Natural killer cell (primary cell): ENCODE measurements around the gene LAMA4. TPM values are rescaled to one million over a fixed set of nuclear protein-coding genes. Genes with fewer than 3 reads are reported as not detected.

Experiments
- ATAC-seq, 3 donors: fragments of 150-1000 bp in 2 of 3; fragments of 200-7000 bp in 1 of 3; cut with Tn5 transposase; 1 replicate in 1 of 3; 2 replicates in 2 of 3; pipeline ENCODE4 v1.10.0; 2021; ENCODE audit warnings: mild to moderate bottlenecking in 2 of 3, moderate library complexity in 2 of 3
- DNase-seq, 2 donors: peaks; one replicate each; pipeline versions ENCODE4 v3.0.0 to v3.0.0-alpha.2; 2013 to 2021; ENCODE audit warnings: mixed read lengths in 1 of 2
- H3K27ac ChIP-seq: one replicate; pipeline ENCODE4 v1.5.1; 2013; ENCODE audit warnings: mild to moderate bottlenecking, low read length
- H3K27me3 ChIP-seq: one replicate; pipeline ENCODE4 v1.6.1; 2013; ENCODE audit warnings: low read length; ENCODE audit not compliant: control insufficient read depth, insufficient read depth
- H3K36me3 ChIP-seq: one replicate; pipeline ENCODE4 v1.6.1; 2013; ENCODE audit warnings: low read length; ENCODE audit not compliant: control insufficient read depth, insufficient read depth
- H3K4me1 ChIP-seq: one replicate; pipeline ENCODE4 v1.6.1; 2013; ENCODE audit warnings: low read length; ENCODE audit not compliant: control insufficient read depth, insufficient read depth
- H3K4me3 ChIP-seq: one replicate; pipeline ENCODE4 v1.5.1; 2013; ENCODE audit warnings: low read length
- H3K9me3 ChIP-seq: one replicate; pipeline ENCODE4 v1.6.1; 2013; ENCODE audit warnings: low read length; ENCODE audit not compliant: control insufficient read depth, insufficient read depth
- H3K27ac Mint-ChIP-seq, 2 donors: one replicate each; pipeline ENCODE4 v1.8.0; 2022; ENCODE audit warnings: mild to moderate bottlenecking in 2 of 2, mixed read lengths in 2 of 2, moderate library complexity in 1 of 2
- H3K27me3 Mint-ChIP-seq, 2 donors: one replicate each; pipeline ENCODE4 v1.8.0; 2022; ENCODE audit warnings: low read depth in 2 of 2, mixed read lengths in 2 of 2
- H3K36me3 Mint-ChIP-seq: one replicate; pipeline ENCODE4 v1.8.0; 2022; ENCODE audit warnings: mixed read lengths
- H3K4me1 Mint-ChIP-seq, 2 donors: one replicate each; pipeline ENCODE4 v1.8.0; 2022; ENCODE audit warnings: mixed read lengths in 2 of 2
- H3K4me3 Mint-ChIP-seq: one replicate; pipeline ENCODE4 v1.8.0; 2022; ENCODE audit warnings: mild to moderate bottlenecking, moderate library complexity, mixed read lengths
- H3K9me3 Mint-ChIP-seq, 2 donors: one replicate each; pipeline ENCODE4 v1.8.0; 2022; ENCODE audit warnings: mixed read lengths in 2 of 2
- CTCF ChIP-seq: fragments of 200-600 bp; IDR thresholded peaks from one replicate; pipeline ENCODE4 v1.8.0; 2022; ENCODE audit warnings: antibody characterized with exemption
- WGBS: methylation state at CpG from one replicate; pipeline ENCODE4 v1.1.7; 2013; ENCODE audit warnings: missing lambda C conversion rate; ENCODE audit not compliant: insufficient coverage; 5-methylcytosine and 5-hydroxymethylcytosine counted together
- intact Hi-C: fragments of 100-400 bp; cut with micrococcal nuclease; formaldehyde crosslinking; loops from one replicate; pipeline ENCODE4 v1.14.2; 2022
- total RNA-seq, 4 donors: library from RNA; stranded (reverse); fragments of 120-200 nt in 1 of 4; gene quantifications; one replicate each; pipeline versions ENCODE4 v1.2.3 to v1.2.4, GENCODE V29; 2013 to 2022

Gene LAMA4
- total RNA-seq, 3 donors from 2014 or later (not counting 1 experiment from before 2014, with no cell fraction given), result not detected

GRCh38 chr6:112268654-112269053, 14.3 kb upstream of the LAMA4 start:
- no peak for TF ChIP-seq CTCF
- H3K4me3 Mint-ChIP-seq, result no peak overlapping the region
- intact Hi-C loops, result no loop called here
- H3K36me3 Mint-ChIP-seq, result no peaks in the 10 kb centered on the region
- no peak overlapping the region for H3K27ac ChIP-seq
- no peaks in the 10 kb centered on the region for H3K9me3 Mint-ChIP-seq
- peaks cover 42 to 54% of the 10 kb centered on the region in 2 donors for H3K27me3 Mint-ChIP-seq
- H3K4me1 Mint-ChIP-seq, result peaks cover 11 to 12% of the 10 kb centered on the region in 2 donors
- no peaks in the 10 kb centered on the region for H3K9me3 ChIP-seq
- ATAC-seq (no peak), DNase-seq (no peak)
- no peak overlapping the region for H3K27ac Mint-ChIP-seq
- H3K4me3 ChIP-seq, result no peak overlapping the region
- H3K4me1 ChIP-seq, result peaks cover 4% of the 10 kb centered on the region
- peaks cover 14% of the 10 kb centered on the region for H3K27me3 ChIP-seq
- WGBS, result 95% methylated on average over 2 of the region's 2 CpGs
- H3K36me3 ChIP-seq, result no peaks in the 10 kb centered on the region

- Histone ChIP-seq H3K36me3 (no peaks in the 10 kb centered on the region), H3K4me3 (no peak overlapping the region), H3K27ac (no peak overlapping the region), H3K4me1 (peaks cover 4% of the 10 kb centered on the region), H3K27me3 (peaks cover 14% of the 10 kb centered on the region), H3K9me3 (no peaks in the 10 kb centered on the region)
- TF ChIP-seq CTCF, result no peak
- H3K27ac Mint-ChIP-seq, result no peak overlapping the region
- H3K27me3 Mint-ChIP-seq, result peaks cover 41 to 53% of the 10 kb centered on the region in 2 donors
- no peaks in the 10 kb centered on the region for H3K9me3 Mint-ChIP-seq
- 100% methylated on average over 1 of the region's 2 CpGs for WGBS
- no peak overlapping the region for H3K4me3 Mint-ChIP-seq
- ATAC-seq (no peak), DNase-seq (no peak)
- intact Hi-C loops, result no loop called here
- no peaks in the 10 kb centered on the region for H3K36me3 Mint-ChIP-seq
- peaks cover 11 to 12% of the 10 kb centered on the region in 2 donors for H3K4me1 Mint-ChIP-seq
Measured at GRCh38 chr6:112268019-112268418, 13.7 kb upstream of the LAMA4 start.

- no peak overlapping the region for H3K27ac Mint-ChIP-seq
- H3K36me3 ChIP-seq, result no peaks in the 10 kb centered on the region
- DNase-seq, result no peak
- peaks cover 4% of the 10 kb centered on the region for H3K4me1 ChIP-seq
- peaks cover 11 to 12% of the 10 kb centered on the region in 2 donors for H3K4me1 Mint-ChIP-seq
- peaks cover 10% of the 10 kb centered on the region for H3K27me3 ChIP-seq
- ATAC-seq, result no peak
- H3K27ac ChIP-seq, result no peak overlapping the region
- no peaks in the 10 kb centered on the region for H3K36me3 Mint-ChIP-seq
- H3K9me3 Mint-ChIP-seq, result no peaks in the 10 kb centered on the region
- intact Hi-C loops, result no loop called here
- WGBS, result 79% methylated on average over 7 of the region's 7 CpGs
- H3K4me3 ChIP-seq, result no peak overlapping the region
- no peaks in the 10 kb centered on the region for H3K9me3 ChIP-seq
- H3K4me3 Mint-ChIP-seq, result no peak overlapping the region
- no peak for TF ChIP-seq CTCF
- H3K27me3 Mint-ChIP-seq, result peaks cover 32 to 43% of the 10 kb centered on the region in 2 donors
Measured at GRCh38 chr6:112266331-112266730, 12.0 kb upstream of the LAMA4 start.

GRCh38 chr6:112259337-112259675, 4.9 kb upstream of the LAMA4 start:
- Mint-ChIP-seq H3K4me1 (peaks cover 5% of the 10 kb centered on the region in 2 donors), H3K27ac (no peak overlapping the region), H3K27me3 (peaks cover 22 to 68% of the 10 kb centered on the region in 2 donors), H3K9me3 (no peaks in the 10 kb centered on the region), H3K4me3 (no peak overlapping the region), H3K36me3 (no peaks in the 10 kb centered on the region)
- DNase-seq (no peak), ATAC-seq (no peak)
- peaks cover 9% of the 10 kb centered on the region for H3K27me3 ChIP-seq
- no peak overlapping the region for H3K27ac ChIP-seq
- peaks cover 3% of the 10 kb centered on the region for H3K4me1 ChIP-seq
- no peak overlapping the region for H3K4me3 ChIP-seq
- no peaks in the 10 kb centered on the region for H3K36me3 ChIP-seq
- WGBS, result 86% methylated on average over 1 of the region's 1 CpG
- no peak for TF ChIP-seq CTCF
- intact Hi-C loops, result no loop called here
- no peaks in the 10 kb centered on the region for H3K9me3 ChIP-seq
